Smooth muscle cell (in vitro differentiated cells): Measurements from ENCODE around the gene OAS2. TPM values are rescaled to one million over a fixed set of nuclear protein-coding genes. Genes with fewer than 3 reads are reported as not detected.

ENCODE experiments used
- DNase-seq: peaks from one replicate; lab custom pipeline; 2025; ENCODE audit not compliant: unreplicated experiment; lab: John Stamatoyannopoulos, UW
- H2AFZ ChIP-seq: fragments of 200-600 bp; sonication (generic); 2 replicates; pipeline ENCODE4 v1.6.0; 2016; ENCODE audit warnings: antibody characterized with exemption, low read depth, mild to moderate bottlenecking
- H3F3A ChIP-seq: fragments of 200-600 bp; sonication (generic); 2 replicates; pipeline ENCODE4 v1.6.0; 2017; ENCODE audit warnings: antibody characterized with exemption, low read depth
- H3K27ac ChIP-seq: fragments of 200-600 bp; sonication (generic); 2 replicates; pipeline ENCODE4 v1.5.1; 2016; ENCODE audit warnings: low read depth, mild to moderate bottlenecking
- H3K27me3 ChIP-seq: fragments of 200-600 bp; sonication (generic); 2 replicates; pipeline ENCODE4 v1.6.1; 2016; ENCODE audit warnings: low read depth, mild to moderate bottlenecking
- H3K36me3 ChIP-seq: fragments of 200-600 bp; sonication (generic); 2 replicates; pipeline ENCODE4 v1.5.1; 2016; ENCODE audit warnings: low read depth
- H3K4me1 ChIP-seq: fragments of 200-600 bp; sonication (generic); 2 replicates; pipeline ENCODE4 v1.5.1; 2016; ENCODE audit warnings: low read depth
- H3K4me2 ChIP-seq: fragments of 200-600 bp; sonication (generic); 2 replicates; pipeline ENCODE4 v1.6.0; 2016; ENCODE audit warnings: mild to moderate bottlenecking
- H3K4me3 ChIP-seq: fragments of 200-600 bp; sonication (generic); 2 replicates; pipeline ENCODE4 v1.5.1; 2016; ENCODE audit warnings: mild to moderate bottlenecking
- H3K79me2 ChIP-seq: fragments of 200-600 bp; sonication (generic); 2 replicates; pipeline ENCODE4 v1.6.0; 2016; ENCODE audit warnings: low read depth, mild to moderate bottlenecking
- H3K9ac ChIP-seq: fragments of 200-600 bp; sonication (generic); 2 replicates; pipeline ENCODE4 v1.6.0; 2016; ENCODE audit warnings: low read depth
- H3K9me3 ChIP-seq: fragments of 200-600 bp; sonication (generic); replicated peaks from 2 replicates; pipeline ENCODE4 v1.5.1; 2016; ENCODE audit warnings: low read depth
- H4K20me1 ChIP-seq: fragments of 200-600 bp; sonication (generic); 2 replicates; pipeline ENCODE4 v1.6.0; 2016; ENCODE audit warnings: low read depth
- WGBS: methylation state at CpG from one replicate; pipeline ENCODE4 v1.1.7; 2016; ENCODE audit warnings: low lambda C conversion rate; 5-methylcytosine and 5-hydroxymethylcytosine counted together
- polyA plus RNA-seq: library from polyadenylated mRNA; unstranded; fragments of >200 nt; fragmentation: Nextera tagmentation; extraction: Ambion mirVana; gene quantifications from 2 replicates; pipeline ENCODE4 v1.2.1, GENCODE V29; 2016
- total RNA-seq: library from RNA; depleted of rRNA; stranded (reverse); fragments of >200 nt; gene quantifications from 2 replicates; pipeline ENCODE4 v1.2.3, GENCODE V29; 2014
- TF ChIP-seq, protein P1 (sequence below): fragments of 200-600 bp; sonication (generic); IDR thresholded peaks from 2 replicates; pipeline ENCODE4 v1.5.1; 2017; ENCODE audit warnings: borderline replicate concordance, mild to moderate bottlenecking, antibody characterized with exemption; ENCODE audit not compliant: insufficient read depth, poor library complexity, severe bottlenecking

Gene OAS2
- total and polyA plus RNA-seq, 2 experiments from 2014 or later: not detected

DNA sequence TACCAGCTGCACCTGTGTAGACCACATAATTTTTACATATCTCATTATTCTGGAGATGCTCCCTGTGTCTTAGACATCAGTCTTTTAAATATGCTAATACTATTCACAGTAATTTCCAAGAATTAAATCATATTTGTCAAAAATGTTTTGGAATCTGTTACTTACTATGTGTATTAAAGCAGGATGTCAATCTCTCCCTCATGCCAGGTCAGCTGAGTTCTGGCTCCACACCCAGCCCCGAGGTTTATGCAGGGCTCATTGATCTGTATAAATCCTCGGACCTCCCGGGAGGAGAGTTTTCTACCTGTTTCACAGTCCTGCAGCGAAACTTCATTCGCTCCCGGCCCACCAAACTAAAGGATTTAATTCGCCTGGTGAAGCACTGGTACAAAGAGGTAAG, 27.9 kb downstream of the OAS2 start:
- Histone ChIP-seq H3K4me1 (no peaks in the 10 kb centered on the region), H3K4me2 (no peak overlapping the region), H3K9ac (no peak overlapping the region), H3K79me2 (no peaks in the 10 kb centered on the region), H3K27ac (no peak overlapping the region), H3K36me3 (no peaks in the 10 kb centered on the region), H3K4me3 (no peak overlapping the region), H3F3A (no peaks in the 10 kb centered on the region), H3K27me3 (peaks cover 28% of the 10 kb centered on the region), H4K20me1 (no peaks in the 10 kb centered on the region), H3K9me3 (no peaks in the 10 kb centered on the region), H2AFZ (no peak overlapping the region)
- TF ChIP-seq, protein P1, sequence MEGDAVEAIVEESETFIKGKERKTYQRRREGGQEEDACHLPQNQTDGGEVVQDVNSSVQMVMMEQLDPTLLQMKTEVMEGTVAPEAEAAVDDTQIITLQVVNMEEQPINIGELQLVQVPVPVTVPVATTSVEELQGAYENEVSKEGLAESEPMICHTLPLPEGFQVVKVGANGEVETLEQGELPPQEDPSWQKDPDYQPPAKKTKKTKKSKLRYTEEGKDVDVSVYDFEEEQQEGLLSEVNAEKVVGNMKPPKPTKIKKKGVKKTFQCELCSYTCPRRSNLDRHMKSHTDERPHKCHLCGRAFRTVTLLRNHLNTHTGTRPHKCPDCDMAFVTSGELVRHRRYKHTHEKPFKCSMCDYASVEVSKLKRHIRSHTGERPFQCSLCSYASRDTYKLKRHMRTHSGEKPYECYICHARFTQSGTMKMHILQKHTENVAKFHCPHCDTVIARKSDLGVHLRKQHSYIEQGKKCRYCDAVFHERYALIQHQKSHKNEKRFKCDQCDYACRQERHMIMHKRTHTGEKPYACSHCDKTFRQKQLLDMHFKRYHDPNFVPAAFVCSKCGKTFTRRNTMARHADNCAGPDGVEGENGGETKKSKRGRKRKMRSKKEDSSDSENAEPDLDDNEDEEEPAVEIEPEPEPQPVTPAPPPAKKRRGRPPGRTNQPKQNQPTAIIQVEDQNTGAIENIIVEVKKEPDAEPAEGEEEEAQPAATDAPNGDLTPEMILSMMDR: no peak
- 83% methylated on average over 7 of the region's 7 CpGs for WGBS
- no peak for DNase-seq

DNA sequence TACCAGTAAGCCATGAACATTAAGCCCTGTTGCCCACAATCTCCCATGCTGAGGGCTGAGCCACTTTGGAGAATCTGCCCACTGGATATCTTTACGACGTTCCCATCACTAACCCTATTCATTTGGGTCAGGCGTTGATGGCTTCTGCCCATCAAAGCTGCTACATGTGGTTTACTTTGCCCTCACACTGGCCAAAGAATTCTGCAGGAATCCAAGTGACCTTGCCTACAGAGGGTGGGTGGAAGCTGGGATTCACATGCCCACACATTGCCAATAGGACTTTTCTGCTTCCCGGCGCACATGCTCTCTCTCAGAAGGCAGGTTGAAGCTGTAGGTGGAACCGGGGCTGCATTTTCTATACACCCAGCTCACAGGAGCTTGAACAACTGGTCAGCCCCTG, 28.3 kb downstream of the OAS2 start:
- Histone ChIP-seq H3K27ac (peak overlapping the region; percentile 42), H3K36me3 (no peaks in the 10 kb centered on the region), H3K9ac (no peak overlapping the region), H3K79me2 (no peaks in the 10 kb centered on the region), H3K4me1 (no peaks in the 10 kb centered on the region), H3K4me3 (no peak overlapping the region), H3F3A (no peaks in the 10 kb centered on the region), H4K20me1 (no peaks in the 10 kb centered on the region), H3K27me3 (peaks cover 28% of the 10 kb centered on the region), H3K9me3 (no peaks in the 10 kb centered on the region), H3K4me2 (no peak overlapping the region), H2AFZ (no peak overlapping the region)
- no peak for DNase-seq
- WGBS: 83% methylated on average over 6 of the region's 6 CpGs
- TF ChIP-seq, protein P1: no peak

DNA sequence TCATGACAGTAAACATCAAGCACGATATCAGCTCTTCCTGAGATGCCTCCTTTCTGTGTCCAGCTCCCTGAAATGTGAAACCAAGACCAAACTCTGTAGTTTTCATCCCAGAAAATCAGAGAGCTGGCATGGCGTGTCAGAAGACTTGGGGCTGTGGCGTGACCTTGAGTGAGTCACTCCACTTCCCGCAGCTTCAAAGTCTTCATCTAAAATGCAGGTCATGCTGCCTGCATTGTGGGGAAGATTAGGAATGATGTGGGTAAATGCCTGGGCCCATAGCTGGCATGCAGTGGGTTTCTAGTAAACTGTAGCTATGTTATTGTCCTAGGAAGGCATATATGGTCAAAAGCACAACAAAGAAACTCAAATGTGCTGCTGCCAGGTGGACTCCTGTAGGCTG, 28.8 kb downstream of the OAS2 start:
- H3F3A ChIP-seq: no peaks in the 10 kb centered on the region
- no peaks in the 10 kb centered on the region for H4K20me1 ChIP-seq
- TF ChIP-seq, protein P1: no peak
- no peak overlapping the region for H2AFZ ChIP-seq
- H3K9ac ChIP-seq: no peak overlapping the region
- H3K79me2 ChIP-seq: no peaks in the 10 kb centered on the region
- H3K4me1 ChIP-seq: no peaks in the 10 kb centered on the region
- H3K9me3 ChIP-seq: no peaks in the 10 kb centered on the region
- DNase-seq: no peak
- H3K4me2 ChIP-seq: no peak overlapping the region
- peak overlapping the region; percentile 42 for H3K27ac ChIP-seq
- no peaks in the 10 kb centered on the region for H3K36me3 ChIP-seq
- 64% methylated on average over 4 of the region's 4 CpGs for WGBS
- peaks cover 28% of the 10 kb centered on the region for H3K27me3 ChIP-seq
- H3K4me3 ChIP-seq: no peak overlapping the region

DNA sequence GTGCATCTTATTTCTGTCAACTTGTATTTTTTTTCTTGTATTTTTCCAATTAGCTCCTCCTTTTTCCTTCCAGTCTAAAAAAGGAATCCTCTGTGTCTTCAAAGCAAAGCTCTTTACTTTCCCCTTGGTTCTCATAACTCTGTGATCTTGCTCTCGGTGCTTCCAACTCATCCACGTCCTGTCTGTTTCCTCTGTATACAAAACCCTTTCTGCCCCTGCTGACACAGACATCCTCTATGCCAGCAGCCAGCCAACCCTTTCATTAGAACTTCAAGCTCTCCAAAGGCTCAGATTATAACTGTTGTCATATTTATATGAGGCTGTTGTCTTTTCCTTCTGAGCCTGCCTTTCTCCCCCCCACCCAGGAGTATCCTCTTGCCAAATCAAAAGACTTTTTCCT, 32.4 kb downstream of the OAS2 start:
- TF ChIP-seq, protein P1: no peak
- WGBS: 83% methylated on average over 2 of the region's 2 CpGs

More for the DNA sequence above, 32.4 kb downstream of the OAS2 start:
- peaks cover 33% of the 10 kb centered on the region for H3K27me3 ChIP-seq
- DNase-seq: no peak
- no peaks in the 10 kb centered on the region for H3K36me3 ChIP-seq
- H4K20me1 ChIP-seq: no peaks in the 10 kb centered on the region
- H2AFZ ChIP-seq: no peak overlapping the region
- H3K4me3 ChIP-seq: no peak overlapping the region
- H3K4me2 ChIP-seq: no peak overlapping the region
- no peak overlapping the region for H3K27ac ChIP-seq
- no peaks in the 10 kb centered on the region for H3F3A ChIP-seq
- H3K9me3 ChIP-seq: no peaks in the 10 kb centered on the region
- H3K4me1 ChIP-seq: no peaks in the 10 kb centered on the region
- no peak overlapping the region for H3K9ac ChIP-seq
- H3K79me2 ChIP-seq: no peaks in the 10 kb centered on the region
